ENCODE data around the gene RHOG. TPM values are rescaled to one million over a fixed set of nuclear protein-coding genes. Genes with fewer than 3 reads are reported as not detected.
"Not testable (repeated sequence)": the region's sequence is repeated elsewhere in the genome, so short reads cannot be mapped to it uniquely, and the experiment has no call there.

Gene RHOG
- total and polyA plus RNA-seq, 2 experiments from 2014 or later = 18.0 to 36.9 TPM

DNA sequence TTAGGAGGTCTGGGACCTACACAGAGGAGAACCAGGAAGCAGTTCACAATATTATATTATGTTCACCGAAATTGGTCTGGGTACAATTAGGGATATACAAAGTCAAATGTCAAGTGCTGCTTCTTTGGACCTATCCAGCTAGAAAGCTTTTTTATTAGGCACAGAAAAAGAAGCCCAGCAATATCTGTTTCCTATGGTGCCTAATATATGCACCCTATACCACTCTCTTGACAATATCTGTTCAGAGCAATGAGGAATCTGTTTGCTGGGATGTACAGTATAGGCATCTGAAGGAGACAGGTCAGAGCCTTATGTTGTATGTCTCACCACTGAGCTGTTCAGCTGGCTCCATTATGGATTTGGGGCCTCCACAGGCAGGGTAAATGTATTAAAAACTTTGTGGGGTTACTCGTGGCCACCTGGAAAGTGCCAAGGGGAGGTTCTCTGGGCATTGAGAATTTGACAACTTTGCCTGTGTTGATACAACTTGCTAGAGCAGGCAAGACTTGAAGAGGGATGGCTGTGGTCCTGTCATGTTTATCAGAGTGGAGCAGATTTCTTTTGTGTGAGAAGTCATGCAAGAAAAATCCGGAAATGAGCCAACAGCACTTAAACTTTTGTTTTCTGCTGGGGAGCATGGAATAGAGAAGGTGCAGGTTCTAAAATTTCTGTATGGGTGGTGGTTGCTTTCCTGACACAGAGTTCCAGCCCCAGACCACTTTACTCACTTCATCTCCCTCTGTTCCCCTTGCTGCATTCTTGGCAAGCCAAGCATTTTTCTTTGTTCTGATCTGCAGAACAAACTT, 24.8 kb upstream of the RHOG start:
- H3K27me3 ChIP-seq = no peaks in the 10 kb centered on the region
- H3K9me2 ChIP-seq (replicated peaks; ENCODE audit: insufficient read depth) = no peaks in the 10 kb centered on the region
- peaks cover 24% of the 10 kb centered on the region for H3K4me1 ChIP-seq (ENCODE audit: insufficient read depth)
- 82% methylated on average over 3 of the region's 3 CpGs for WGBS (ENCODE audit: low lambda C conversion rate, missing lambda C conversion rate)
- TF ChIP-seq EZH2phosphoT487 (IDR thresholded peaks at IDR 0.05; ENCODE audit: low read depth, severe bottlenecking, unreplicated experiment) (no peak), EZH2 (IDR thresholded peaks at IDR 0.05; ENCODE audit: borderline replicate concordance) (no peak)
- TF ChIP-seq, protein P1, sequence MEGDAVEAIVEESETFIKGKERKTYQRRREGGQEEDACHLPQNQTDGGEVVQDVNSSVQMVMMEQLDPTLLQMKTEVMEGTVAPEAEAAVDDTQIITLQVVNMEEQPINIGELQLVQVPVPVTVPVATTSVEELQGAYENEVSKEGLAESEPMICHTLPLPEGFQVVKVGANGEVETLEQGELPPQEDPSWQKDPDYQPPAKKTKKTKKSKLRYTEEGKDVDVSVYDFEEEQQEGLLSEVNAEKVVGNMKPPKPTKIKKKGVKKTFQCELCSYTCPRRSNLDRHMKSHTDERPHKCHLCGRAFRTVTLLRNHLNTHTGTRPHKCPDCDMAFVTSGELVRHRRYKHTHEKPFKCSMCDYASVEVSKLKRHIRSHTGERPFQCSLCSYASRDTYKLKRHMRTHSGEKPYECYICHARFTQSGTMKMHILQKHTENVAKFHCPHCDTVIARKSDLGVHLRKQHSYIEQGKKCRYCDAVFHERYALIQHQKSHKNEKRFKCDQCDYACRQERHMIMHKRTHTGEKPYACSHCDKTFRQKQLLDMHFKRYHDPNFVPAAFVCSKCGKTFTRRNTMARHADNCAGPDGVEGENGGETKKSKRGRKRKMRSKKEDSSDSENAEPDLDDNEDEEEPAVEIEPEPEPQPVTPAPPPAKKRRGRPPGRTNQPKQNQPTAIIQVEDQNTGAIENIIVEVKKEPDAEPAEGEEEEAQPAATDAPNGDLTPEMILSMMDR (IDR thresholded peaks at IDR 0.05; ENCODE audit: poor library complexity) = no peak
- peaks cover 79% of the 10 kb centered on the region for H3K79me2 ChIP-seq
- H3K27ac ChIP-seq = peak overlapping the region; percentile 23
- H4K20me1 ChIP-seq (ENCODE audit: insufficient read depth, poor library complexity, severe bottlenecking) = no peaks in the 10 kb centered on the region
- no peak overlapping the region for H2AFZ ChIP-seq
- DNase-seq (ENCODE audit: low spot score) = no peak
- H3K36me3 ChIP-seq (replicated peaks; ENCODE audit: insufficient read depth, low read depth) = no peaks in the 10 kb centered on the region
- H3K4me3 ChIP-seq = no peak overlapping the region
- H3K4me2 ChIP-seq = no peak overlapping the region
- H3K9me3 ChIP-seq (ENCODE audit: low read depth) = no peaks in the 10 kb centered on the region

DNA sequence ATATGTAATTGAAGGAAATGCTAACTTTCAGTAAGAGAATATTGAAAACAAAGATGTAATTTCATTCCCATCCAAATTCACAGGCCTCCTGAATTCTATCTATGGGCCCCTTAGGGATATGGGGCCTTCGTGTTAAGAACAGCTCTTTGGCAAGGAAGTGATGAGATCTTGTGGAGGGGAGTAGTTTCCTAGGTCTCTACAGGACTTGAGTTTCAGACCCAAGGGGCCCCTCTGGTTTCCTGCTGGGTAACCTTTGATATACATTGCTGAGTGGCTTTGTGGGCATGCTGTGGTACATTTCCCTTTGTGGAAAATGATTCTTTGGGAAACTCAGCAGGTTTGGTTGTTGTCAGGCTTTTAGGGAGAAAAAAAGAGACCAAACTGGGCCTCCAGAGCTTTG, 20.9 kb upstream of the RHOG start:
- Histone ChIP-seq H4K20me1 (ENCODE audit: insufficient read depth, poor library complexity, severe bottlenecking) (no peaks in the 10 kb centered on the region), H3K79me2 (peaks cover 93% of the 10 kb centered on the region), H3K9me2 (replicated peaks; ENCODE audit: insufficient read depth) (no peaks in the 10 kb centered on the region), H3K4me3 (no peak overlapping the region), H3K4me1 (ENCODE audit: insufficient read depth) (peaks cover 17% of the 10 kb centered on the region), H2AFZ (no peak overlapping the region), H3K27me3 (no peaks in the 10 kb centered on the region), H3K4me2 (no peak overlapping the region), H3K36me3 (replicated peaks; ENCODE audit: insufficient read depth, low read depth) (no peaks in the 10 kb centered on the region), H3K27ac (no peak overlapping the region), H3K9me3 (ENCODE audit: low read depth) (no peaks in the 10 kb centered on the region)
- TF ChIP-seq, protein P1 (IDR thresholded peaks at IDR 0.05; ENCODE audit: poor library complexity) = no peak
- TF ChIP-seq EZH2 (IDR thresholded peaks at IDR 0.05; ENCODE audit: borderline replicate concordance) (no peak), EZH2phosphoT487 (IDR thresholded peaks at IDR 0.05; ENCODE audit: low read depth, severe bottlenecking, unreplicated experiment) (no peak)
- DNase-seq (ENCODE audit: low spot score) = no peak
- 59% methylated on average over 1 of the region's 1 CpG for WGBS (ENCODE audit: low lambda C conversion rate, missing lambda C conversion rate)

DNA sequence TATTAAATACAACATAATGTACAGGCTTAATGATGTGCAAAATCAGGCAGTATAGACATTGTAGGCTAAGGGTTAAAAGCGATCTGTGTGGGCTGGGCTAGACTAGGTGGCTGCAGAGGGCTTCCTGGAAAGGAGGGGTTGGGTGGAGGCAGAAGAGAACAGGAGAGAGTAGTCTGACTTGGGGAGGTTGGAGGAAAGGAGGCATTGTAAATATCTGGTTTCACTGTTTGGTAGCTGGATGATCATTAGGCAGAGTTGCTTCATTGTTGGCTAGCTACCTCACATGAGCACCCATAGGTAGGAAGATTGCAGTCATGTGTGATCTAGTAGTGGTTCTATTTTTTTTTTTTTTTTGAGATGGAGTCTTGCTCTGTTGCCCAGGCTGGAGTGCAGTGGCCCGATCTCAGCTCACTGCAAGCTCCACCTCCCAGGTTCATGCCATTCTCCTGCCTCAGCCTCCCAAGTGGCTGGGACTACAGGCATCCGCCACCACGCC, 20.2 kb upstream of the RHOG start:
- not testable (repeated sequence) for H3K9me2 ChIP-seq (replicated peaks; ENCODE audit: insufficient read depth); H3K4me3 ChIP-seq; H3K36me3 ChIP-seq (replicated peaks; ENCODE audit: insufficient read depth, low read depth); H2AFZ ChIP-seq; H3K27me3 ChIP-seq; H3K4me2 ChIP-seq; H4K20me1 ChIP-seq (ENCODE audit: insufficient read depth, poor library complexity, severe bottlenecking); H3K27ac ChIP-seq; DNase-seq (ENCODE audit: low spot score); H3K9me3 ChIP-seq (ENCODE audit: low read depth)
- Histone ChIP-seq H3K4me1 (ENCODE audit: insufficient read depth) (peaks cover 21% of the 10 kb centered on the region), H3K79me2 (peaks cover 96% of the 10 kb centered on the region)
- WGBS (ENCODE audit: low lambda C conversion rate, missing lambda C conversion rate) = 79% methylated on average over 4 of the region's 4 CpGs

DNA sequence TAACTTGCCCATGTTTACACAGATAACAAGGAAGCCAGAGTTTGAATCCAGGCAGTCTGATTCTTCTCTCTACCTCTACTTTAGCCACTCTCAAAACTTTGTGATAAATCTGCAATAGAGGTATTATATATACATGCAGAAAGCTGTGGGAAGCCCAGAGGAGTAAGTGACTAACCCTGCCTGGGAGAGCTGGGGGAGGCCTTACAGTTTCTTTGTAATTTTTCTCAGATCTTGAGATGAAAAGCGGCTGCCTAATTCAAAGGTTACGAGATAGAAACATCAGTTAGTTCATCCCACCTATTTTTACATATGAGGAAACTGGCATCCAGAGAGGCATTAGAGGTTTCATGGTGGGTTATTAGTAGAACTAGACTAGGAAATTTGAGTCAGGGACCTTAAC, 19.6 kb upstream of the RHOG start:
- Histone ChIP-seq H3K79me2 (peaks cover 95% of the 10 kb centered on the region), H3K4me3 (no peak overlapping the region), H3K4me2 (no peak overlapping the region), H3K36me3 (replicated peaks; ENCODE audit: insufficient read depth, low read depth) (no peaks in the 10 kb centered on the region), H4K20me1 (ENCODE audit: insufficient read depth, poor library complexity, severe bottlenecking) (no peaks in the 10 kb centered on the region), H3K9me3 (ENCODE audit: low read depth) (no peaks in the 10 kb centered on the region), H3K27ac (no peak overlapping the region), H3K27me3 (no peaks in the 10 kb centered on the region), H2AFZ (no peak overlapping the region), H3K4me1 (ENCODE audit: insufficient read depth) (peaks cover 15% of the 10 kb centered on the region), H3K9me2 (replicated peaks; ENCODE audit: insufficient read depth) (no peaks in the 10 kb centered on the region)
- no peak for DNase-seq (ENCODE audit: low spot score)
- WGBS (ENCODE audit: low lambda C conversion rate, missing lambda C conversion rate) = 85% methylated on average over 2 of the region's 2 CpGs
- TF ChIP-seq, protein P1 (IDR thresholded peaks at IDR 0.05; ENCODE audit: poor library complexity) = no peak
- TF ChIP-seq EZH2 (IDR thresholded peaks at IDR 0.05; ENCODE audit: borderline replicate concordance) (no peak), EZH2phosphoT487 (IDR thresholded peaks at IDR 0.05; ENCODE audit: low read depth, severe bottlenecking, unreplicated experiment) (no peak)
